CD4-positive, CD25-positive, alpha-beta regulatory T cell (primary cell): ENCODE results near the gene NAALADL2. TPM values are rescaled to one million over a fixed set of nuclear protein-coding genes. Genes with fewer than 3 reads are reported as not detected.

Experiments used
- ATAC-seq, 2 donors: fragments of 150-1000 bp; cut with Tn5 transposase; one replicate each; pipeline ENCODE4 v1.10.0; 2021; ENCODE audit warnings: low read depth in 2 of 2, moderate number of reproducible peaks in 2 of 2, moderate library complexity in 1 of 2
- DNase-seq, 3 donors: peaks; one replicate each; pipeline versions ENCODE4 v3.0.0 to v3.0.0-alpha.2; 2012 to 2022; ENCODE audit warnings: mixed read lengths in 1 of 3
- H3K27ac ChIP-seq: one replicate; pipeline ENCODE4 v1.7.0; 2013; ENCODE audit warnings: mild to moderate bottlenecking, low read length; ENCODE audit not compliant: insufficient read depth, poor library complexity, severe bottlenecking
- H3K27me3 ChIP-seq: one replicate; pipeline ENCODE4 v1.7.0; 2013; ENCODE audit warnings: low read length; ENCODE audit not compliant: control insufficient read depth, insufficient read depth
- H3K36me3 ChIP-seq: one replicate; pipeline ENCODE4 v1.7.0; 2013; ENCODE audit warnings: mild to moderate bottlenecking, low read length, moderate library complexity; ENCODE audit not compliant: control insufficient read depth, insufficient read depth
- H3K4me1 ChIP-seq: 2 replicates; pipeline ENCODE4 v1.7.0; 2013; ENCODE audit warnings: mild to moderate bottlenecking, low read length; ENCODE audit not compliant: insufficient read depth, control insufficient read depth, poor library complexity, severe bottlenecking
- H3K4me3 ChIP-seq: one replicate; pipeline ENCODE4 v1.7.0; 2013; ENCODE audit warnings: low read depth, mild to moderate bottlenecking, low read length, moderate library complexity
- H3K9me3 ChIP-seq, 2 experiments: 1 replicate in 1 of 2; 2 replicates in 1 of 2; pipeline ENCODE4 v1.7.0; 2013; ENCODE audit warnings: low read length in 2 of 2, mild to moderate bottlenecking in 1 of 2, moderate library complexity in 1 of 2; ENCODE audit not compliant: control insufficient read depth in 2 of 2
- H3K27ac Mint-ChIP-seq, 3 donors: one replicate each; pipeline ENCODE4 v1.8.0; 2020 to 2022; ENCODE audit warnings: mild to moderate bottlenecking in 3 of 3, mixed read lengths in 3 of 3, moderate library complexity in 2 of 3
- H3K27me3 Mint-ChIP-seq: one replicate; pipeline ENCODE4 v1.8.0; 2022; ENCODE audit warnings: mild to moderate bottlenecking, mixed read lengths
- H3K36me3 Mint-ChIP-seq: one replicate; pipeline ENCODE4 v1.8.0; 2020; ENCODE audit warnings: mixed read lengths
- H3K4me1 Mint-ChIP-seq, 4 donors: one replicate each; pipeline ENCODE4 v1.8.0; 2020 to 2022; ENCODE audit warnings: mixed read lengths in 4 of 4, mild to moderate bottlenecking in 1 of 4
- H3K4me3 Mint-ChIP-seq, 4 donors: one replicate each; pipeline ENCODE4 v1.8.0; 2020 to 2022; ENCODE audit warnings: mild to moderate bottlenecking in 4 of 4, mixed read lengths in 4 of 4, moderate library complexity in 3 of 4
- H3K9me3 Mint-ChIP-seq, 7 donors: one replicate each; pipeline ENCODE4 v1.8.0; 2020 to 2022; ENCODE audit warnings: mixed read lengths in 7 of 7, mild to moderate bottlenecking in 3 of 7, moderate library complexity in 2 of 7
- polyA plus RNA-seq, 4 donors: library from polyadenylated mRNA; unstranded; fragments of 300-500 nt; fragmentation: Illumina TruSeq; gene quantifications; one replicate each; pipeline ENCODE4 v1.2.3, GENCODE V29; 2021
- total RNA-seq: library from RNA; stranded (reverse); gene quantifications from one replicate; pipeline ENCODE4 v1.2.3, GENCODE V29; 2022

The NAALADL2 gene
- total and polyA plus RNA-seq, 5 donors from 2014 or later = not detected

GRCh38 chr3:174957551-174958001 is 98.4 kb downstream of the NAALADL2 start:
- Mint-ChIP-seq H3K27me3 (no peaks in the 10 kb centered on the region), H3K4me3 (no peak overlapping the region), H3K4me1 (no peaks in the 10 kb centered on the region), H3K27ac (no peak overlapping the region), H3K9me3 (peaks cover 0 to 8% (median 3%) of the 10 kb centered on the region in 7 donors), H3K36me3 (no peaks in the 10 kb centered on the region)
- ATAC-seq (no peak), DNase-seq (no peak)
- H3K27ac ChIP-seq = no peak overlapping the region
- no peak overlapping the region for H3K4me3 ChIP-seq
- H3K4me1 ChIP-seq = no peaks in the 10 kb centered on the region
- H3K27me3 ChIP-seq = no peaks in the 10 kb centered on the region
- no peaks in the 10 kb centered on the region for H3K9me3 ChIP-seq
- H3K36me3 ChIP-seq = no peaks in the 10 kb centered on the region

DNA sequence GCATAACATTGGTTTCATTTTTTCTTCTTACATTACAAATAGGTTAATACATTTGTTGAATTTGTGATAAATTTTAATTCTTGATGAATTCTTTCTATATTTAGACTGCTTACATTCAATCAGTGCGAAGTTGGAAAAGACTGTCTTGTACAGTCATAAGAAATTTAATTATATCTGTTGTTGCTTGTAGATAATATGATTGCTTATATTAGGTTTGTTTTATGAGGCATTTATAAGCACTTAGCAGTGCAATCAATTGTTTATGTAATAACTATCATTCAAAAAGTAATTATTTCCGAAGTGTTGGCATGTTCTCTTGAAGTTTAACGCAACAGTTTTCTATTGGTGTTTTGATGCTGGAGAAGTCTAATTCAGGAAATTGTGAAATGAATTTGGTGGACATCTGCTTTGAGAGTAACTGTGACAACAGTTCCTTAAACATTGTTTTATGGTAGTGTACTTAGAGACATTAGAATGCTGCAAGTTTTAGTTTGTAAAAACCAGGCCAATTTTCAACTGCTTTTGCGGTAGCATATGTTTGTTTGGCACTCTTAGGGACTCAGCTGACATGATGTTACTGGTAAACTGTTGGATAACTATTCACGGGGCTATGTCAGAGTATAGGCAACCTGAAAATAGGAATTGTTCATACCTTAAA is 99.7 kb downstream of the NAALADL2 start:
- Mint-ChIP-seq H3K4me3 (no peak overlapping the region), H3K4me1 (no peaks in the 10 kb centered on the region), H3K27me3 (no peaks in the 10 kb centered on the region), H3K27ac (no peak overlapping the region), H3K9me3 (peaks cover 0 to 8% (median 2%) of the 10 kb centered on the region in 7 donors), H3K36me3 (no peaks in the 10 kb centered on the region)
- Histone ChIP-seq H3K4me3 (no peak overlapping the region), H3K27me3 (no peaks in the 10 kb centered on the region), H3K36me3 (no peaks in the 10 kb centered on the region), H3K4me1 (no peaks in the 10 kb centered on the region), H3K27ac (no peak overlapping the region), H3K9me3 (no peaks in the 10 kb centered on the region)
- DNase-seq (no peak), ATAC-seq (no peak)

- no peak overlapping the region for H3K4me3 ChIP-seq
- no peaks in the 10 kb centered on the region for H3K27me3 Mint-ChIP-seq
- H3K9me3 ChIP-seq = no peaks in the 10 kb centered on the region
- no peak overlapping the region for H3K4me3 Mint-ChIP-seq
- no peak overlapping the region for H3K27ac Mint-ChIP-seq
- no peak for DNase-seq
- no peaks in the 10 kb centered on the region for H3K36me3 ChIP-seq
- H3K27me3 ChIP-seq = no peaks in the 10 kb centered on the region
- no peak for ATAC-seq
- no peaks in the 10 kb centered on the region for H3K4me1 Mint-ChIP-seq
- peaks cover 0 to 8% (median 2%) of the 10 kb centered on the region in 7 donors for H3K9me3 Mint-ChIP-seq
- H3K27ac ChIP-seq = no peak overlapping the region
- no peaks in the 10 kb centered on the region for H3K4me1 ChIP-seq
- no peaks in the 10 kb centered on the region for H3K36me3 Mint-ChIP-seq
Observed at GRCh38 chr3:174959556-174960065, 100.5 kb downstream of the NAALADL2 start.

DNA sequence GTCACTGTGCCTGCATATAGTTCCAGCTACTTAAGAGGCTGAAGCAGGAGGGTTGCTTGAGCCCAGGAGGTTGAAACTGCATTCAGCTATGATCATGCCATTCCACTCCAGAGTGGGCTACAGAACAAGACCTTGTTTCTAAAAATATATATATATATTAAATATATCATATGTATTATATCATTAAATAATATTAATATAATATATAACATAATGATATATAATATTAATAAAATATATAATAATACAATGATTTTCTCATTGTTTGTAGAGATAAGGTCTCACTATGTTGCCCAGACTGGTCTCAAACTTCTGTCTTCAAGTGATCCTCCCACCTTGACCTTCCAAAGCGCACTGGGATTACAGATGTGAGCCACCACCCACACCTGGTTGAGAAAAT is 101.8 kb downstream of the NAALADL2 start:
- H3K27me3 ChIP-seq = no peaks in the 10 kb centered on the region
- Mint-ChIP-seq H3K27me3 (no peaks in the 10 kb centered on the region), H3K27ac (no peak overlapping the region), H3K36me3 (no peaks in the 10 kb centered on the region), H3K4me3 (no peak overlapping the region), H3K4me1 (no peaks in the 10 kb centered on the region), H3K9me3 (peaks cover 0 to 12% (median 3%) of the 10 kb centered on the region in 7 donors)
- H3K27ac ChIP-seq = no peak overlapping the region
- H3K4me3 ChIP-seq = no peak overlapping the region
- H3K36me3 ChIP-seq = no peaks in the 10 kb centered on the region
- DNase-seq (no peak), ATAC-seq (no peak)
- H3K9me3 ChIP-seq = no peaks in the 10 kb centered on the region
- no peaks in the 10 kb centered on the region for H3K4me1 ChIP-seq

- H3K27ac Mint-ChIP-seq = no peak overlapping the region
- no peak overlapping the region for H3K4me3 Mint-ChIP-seq
- no peak for ATAC-seq
Observed at GRCh38 chr3:174973465-174973864, 114.3 kb downstream of the NAALADL2 start.

DNA sequence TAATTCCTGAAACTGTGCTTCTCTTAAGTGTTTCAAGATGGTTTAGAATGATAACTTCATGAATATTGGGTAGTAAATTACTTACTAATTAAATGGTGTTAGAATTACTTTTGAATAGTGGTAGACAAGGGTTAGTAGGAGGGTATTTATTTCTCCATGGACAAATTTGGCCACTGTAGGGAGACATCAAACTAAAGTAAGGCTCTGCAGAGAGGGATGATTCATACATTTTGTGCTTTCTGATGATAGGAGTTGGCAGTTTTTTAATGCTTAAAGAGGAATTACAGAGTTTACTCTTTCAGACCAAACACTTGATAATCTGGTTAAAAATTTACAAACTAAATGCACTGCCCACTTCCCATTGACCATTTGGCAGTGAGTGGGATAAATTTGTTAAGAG is 127.6 kb downstream of the NAALADL2 start:
- no peak overlapping the region for H3K4me3 Mint-ChIP-seq
- DNase-seq = no peak
- Histone ChIP-seq H3K4me3 (no peak overlapping the region), H3K4me1 (no peaks in the 10 kb centered on the region), H3K9me3 (no peaks in the 10 kb centered on the region), H3K36me3 (no peaks in the 10 kb centered on the region), H3K27ac (no peak overlapping the region), H3K27me3 (no peaks in the 10 kb centered on the region)
- peaks cover 0 to 14% (median 7%) of the 10 kb centered on the region in 7 donors for H3K9me3 Mint-ChIP-seq
- no peaks in the 10 kb centered on the region for H3K27me3 Mint-ChIP-seq
- no peak for ATAC-seq
- no peaks in the 10 kb centered on the region for H3K36me3 Mint-ChIP-seq
- H3K27ac Mint-ChIP-seq = no peak overlapping the region
- no peaks in the 10 kb centered on the region for H3K4me1 Mint-ChIP-seq

More at GRCh38 chr3:174973465-174973864, 114.3 kb downstream of the NAALADL2 start:
- no peak overlapping the region for H3K4me3 ChIP-seq
- H3K27ac ChIP-seq = no peak overlapping the region
- H3K27me3 Mint-ChIP-seq = no peaks in the 10 kb centered on the region
- H3K27me3 ChIP-seq = no peaks in the 10 kb centered on the region
- DNase-seq = no peak
- H3K9me3 ChIP-seq = no peaks in the 10 kb centered on the region
- H3K9me3 Mint-ChIP-seq = peaks cover 0 to 9% (median 0%) of the 10 kb centered on the region in 7 donors
- H3K4me1 Mint-ChIP-seq = no peaks in the 10 kb centered on the region
- H3K36me3 ChIP-seq = no peaks in the 10 kb centered on the region
- H3K36me3 Mint-ChIP-seq = no peaks in the 10 kb centered on the region
- H3K4me1 ChIP-seq = no peaks in the 10 kb centered on the region

DNA sequence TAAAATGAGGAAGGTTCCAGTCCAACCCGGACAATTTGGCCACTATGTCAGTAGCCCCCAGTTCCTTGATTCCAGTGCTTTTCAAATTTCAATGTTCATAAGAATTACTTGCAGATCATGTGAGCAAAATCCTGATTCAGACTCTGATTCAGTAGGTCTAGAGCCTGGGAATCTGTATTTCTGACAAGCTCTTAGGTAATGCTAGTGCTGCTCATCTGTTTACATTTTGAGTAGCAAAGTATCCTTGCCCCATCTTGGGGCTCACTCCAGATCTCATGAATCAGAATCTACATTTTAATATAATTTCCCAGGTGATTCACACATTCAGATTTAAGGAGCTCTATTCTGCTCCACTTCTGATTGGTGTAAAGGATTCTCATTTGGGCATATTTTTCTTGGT is 142.0 kb downstream of the NAALADL2 start:
- Histone ChIP-seq H3K27me3 (no peaks in the 10 kb centered on the region), H3K4me1 (no peaks in the 10 kb centered on the region), H3K9me3 (no peaks in the 10 kb centered on the region), H3K4me3 (no peak overlapping the region), H3K27ac (no peak overlapping the region), H3K36me3 (no peaks in the 10 kb centered on the region)
- H3K27ac Mint-ChIP-seq = no peak overlapping the region
- H3K36me3 Mint-ChIP-seq = no peaks in the 10 kb centered on the region
- ATAC-seq (no peak), DNase-seq (no peak)
- no peak overlapping the region for H3K4me3 Mint-ChIP-seq
- peaks cover 0 to 23% (median 5%) of the 10 kb centered on the region in 7 donors for H3K9me3 Mint-ChIP-seq
- no peaks in the 10 kb centered on the region for H3K27me3 Mint-ChIP-seq
- no peaks in the 10 kb centered on the region for H3K4me1 Mint-ChIP-seq

DNA sequence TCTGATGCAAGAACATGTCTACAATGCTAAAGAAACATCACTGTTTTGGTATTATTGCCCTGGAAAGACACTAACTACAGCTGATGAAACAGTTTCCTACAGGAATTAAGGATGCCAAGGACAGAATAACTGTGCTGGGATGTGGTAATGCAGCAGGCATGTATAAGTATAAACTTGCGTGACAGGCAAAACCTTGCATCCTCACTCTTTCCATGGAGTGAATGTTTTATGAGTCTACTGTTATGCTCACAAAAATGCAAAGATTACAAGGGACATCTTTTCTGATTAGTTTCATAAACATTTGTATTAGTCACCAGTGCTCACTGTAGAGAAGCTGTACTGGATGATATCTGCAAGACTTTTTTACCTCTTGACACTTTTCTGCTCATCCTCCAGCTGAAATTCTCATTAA is 143.6 kb downstream of the NAALADL2 start:
- no peaks in the 10 kb centered on the region for H3K27me3 ChIP-seq
- Mint-ChIP-seq H3K36me3 (no peaks in the 10 kb centered on the region), H3K27ac (no peak overlapping the region), H3K9me3 (peaks cover 0 to 21% (median 3%) of the 10 kb centered on the region in 7 donors), H3K27me3 (no peaks in the 10 kb centered on the region), H3K4me1 (no peaks in the 10 kb centered on the region), H3K4me3 (no peak overlapping the region)
- ATAC-seq = no peak
- no peak overlapping the region for H3K27ac ChIP-seq
- DNase-seq = no peak
- H3K36me3 ChIP-seq = no peaks in the 10 kb centered on the region
- no peak overlapping the region for H3K4me3 ChIP-seq
- H3K9me3 ChIP-seq = no peaks in the 10 kb centered on the region
- H3K4me1 ChIP-seq = no peaks in the 10 kb centered on the region
